Measurements from ENCODE around the gene NDRG4. TPM values are rescaled to one million over a fixed set of nuclear protein-coding genes. Genes with fewer than 3 reads are reported as not detected.

NDRG4 gene
- total and polyA plus RNA-seq, 2 donors (not counting 3 experiments of a cell fraction or from before 2014, with no cell fraction given), result 35.8 to 74.3 TPM

DNA sequence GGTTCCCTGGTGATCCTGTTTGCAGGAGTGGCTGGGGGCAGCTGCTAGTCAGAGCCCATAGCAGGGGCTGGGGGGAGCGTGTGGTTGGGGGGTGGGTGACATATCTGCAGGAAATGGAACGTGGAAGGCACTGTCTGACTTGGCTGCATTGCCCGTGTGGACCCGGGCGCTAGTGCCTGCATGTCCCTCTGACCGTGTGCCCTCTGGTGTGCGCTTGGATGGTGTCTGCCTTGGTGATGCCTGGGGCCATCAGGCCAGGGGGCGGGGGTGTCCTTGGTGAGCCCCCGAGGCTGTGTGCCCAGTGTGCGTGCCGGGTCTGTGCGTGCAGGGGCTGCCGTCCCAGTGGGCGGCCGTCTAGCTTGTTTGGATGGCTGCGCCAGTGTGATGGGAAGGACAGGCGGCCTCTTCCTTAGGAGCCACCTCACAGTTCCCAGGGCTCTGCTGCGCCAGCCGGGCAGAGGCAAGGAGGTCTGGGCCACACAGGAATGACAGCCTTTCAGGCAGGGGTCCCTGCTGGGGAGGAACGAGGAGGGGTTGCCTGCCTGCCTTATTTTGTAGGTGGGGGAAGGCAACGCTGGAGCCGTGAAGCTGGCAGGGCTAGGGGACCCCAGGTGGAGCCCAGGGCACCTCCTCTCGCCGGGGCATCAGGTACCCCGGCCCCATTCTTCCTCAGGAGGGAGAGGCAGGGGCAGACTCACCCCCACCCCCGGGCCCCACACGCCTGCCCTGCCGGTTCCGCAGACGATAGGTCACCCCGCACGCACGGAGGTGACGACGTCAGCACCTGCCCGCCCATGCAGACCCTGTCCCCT is 693 bp downstream of the NDRG4 start:
- no peaks in the 10 kb centered on the region for H4K20me1 ChIP-seq (replicated peaks; ENCODE audit: control insufficient read depth, extremely low read depth, insufficient read depth, low read length)
- no peak overlapping the region for H3K27ac ChIP-seq (ENCODE audit: insufficient read depth, low read depth, low read length)
- H3K36me3 ChIP-seq (ENCODE audit: control insufficient read depth in 2 of 2, extremely low read depth in 1 of 2, insufficient read depth in 2 of 2, low read length in 2 of 2), result peaks cover 0 to 13% of the 10 kb centered on the region in 2 experiments
- dilution Hi-C loops (cut with MboI; ENCODE audit: extremely low pct_ligation_motif_present, low sequenced_read_pairs), result no loop called here
- H3K79me2 ChIP-seq (ENCODE audit: control insufficient read depth, insufficient read depth, low read length), result no peaks in the 10 kb centered on the region
- H3K9ac ChIP-seq (replicated peaks; ENCODE audit: extremely low read depth, insufficient read depth, low read length), result no peak overlapping the region
- H3K4me1 ChIP-seq (ENCODE audit: control insufficient read depth, extremely low read depth, insufficient read depth, low read length), result no peaks in the 10 kb centered on the region
- no peaks in the 10 kb centered on the region for H3K9me3 ChIP-seq (replicated peaks; ENCODE audit: control insufficient read depth, insufficient read depth, low read length)
- peak overlapping the region; percentile 23 for H3K4me2 ChIP-seq (ENCODE audit: insufficient read depth, low read length)
- H2AFZ ChIP-seq (ENCODE audit: low read depth, low read length), result peak overlapping the region; percentile 66
- intact Hi-C loops (cut with micrococcal nuclease), result no loop called here
- no peak for FAIRE-seq
- ChIA-PET POLR2A (no interaction called here), CTCF (interaction anchor here (0.6 to 2.2 kb wide), 10 partner anchors 12 to 1206 kb away, joined by 3 to 13 read pairs (median 4); no protein-coding TSS in a partner anchor)
- BruUV-seq (replicated peaks), result no TSS peak
- DNase-seq (ENCODE audit: low read depth, low spot score), result no peak
- H3K4me3 ChIP-seq (replicated peaks in 1 of 3; ENCODE audit: insufficient read depth in 1 of 3, low read depth in 1 of 3, low read length in 3 of 3), result no peak overlapping the region
- TF ChIP-seq JUN (IDR thresholded peaks at IDR 0.05; ENCODE audit: borderline replicate concordance, insufficient read depth, insufficient read length, low read depth) (no peak), GATA2 (IDR thresholded peaks at IDR 0.05; ENCODE audit: insufficient read depth, insufficient read length, low read depth, low read length) (no peak), POLR2AphosphoS5 (IDR thresholded peaks at IDR 0.05; ENCODE audit: insufficient read depth, low read depth, low read length) (no peak), POLR2A (IDR thresholded peaks at IDR 0.05; ENCODE audit: low read depth, low read length) (no peak), EZH2 (IDR thresholded peaks at IDR 0.05; ENCODE audit: borderline replicate concordance, low read depth, low read length, severe bottlenecking) (no peak), MYC (IDR thresholded peaks at IDR 0.05; ENCODE audit: low read depth, low read length) (no peak), FOS (IDR thresholded peaks at IDR 0.05; ENCODE audit: borderline replicate concordance, insufficient read depth, low read length) (no peak)
- TF ChIP-seq, protein P1, sequence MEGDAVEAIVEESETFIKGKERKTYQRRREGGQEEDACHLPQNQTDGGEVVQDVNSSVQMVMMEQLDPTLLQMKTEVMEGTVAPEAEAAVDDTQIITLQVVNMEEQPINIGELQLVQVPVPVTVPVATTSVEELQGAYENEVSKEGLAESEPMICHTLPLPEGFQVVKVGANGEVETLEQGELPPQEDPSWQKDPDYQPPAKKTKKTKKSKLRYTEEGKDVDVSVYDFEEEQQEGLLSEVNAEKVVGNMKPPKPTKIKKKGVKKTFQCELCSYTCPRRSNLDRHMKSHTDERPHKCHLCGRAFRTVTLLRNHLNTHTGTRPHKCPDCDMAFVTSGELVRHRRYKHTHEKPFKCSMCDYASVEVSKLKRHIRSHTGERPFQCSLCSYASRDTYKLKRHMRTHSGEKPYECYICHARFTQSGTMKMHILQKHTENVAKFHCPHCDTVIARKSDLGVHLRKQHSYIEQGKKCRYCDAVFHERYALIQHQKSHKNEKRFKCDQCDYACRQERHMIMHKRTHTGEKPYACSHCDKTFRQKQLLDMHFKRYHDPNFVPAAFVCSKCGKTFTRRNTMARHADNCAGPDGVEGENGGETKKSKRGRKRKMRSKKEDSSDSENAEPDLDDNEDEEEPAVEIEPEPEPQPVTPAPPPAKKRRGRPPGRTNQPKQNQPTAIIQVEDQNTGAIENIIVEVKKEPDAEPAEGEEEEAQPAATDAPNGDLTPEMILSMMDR (IDR thresholded peaks at IDR 0.05; ENCODE audit: extremely low read depth in 1 of 2, insufficient read depth in 1 of 2, low read depth in 1 of 2, low read length in 2 of 2), result no peak
- TF ChIP-seq, protein P2, sequence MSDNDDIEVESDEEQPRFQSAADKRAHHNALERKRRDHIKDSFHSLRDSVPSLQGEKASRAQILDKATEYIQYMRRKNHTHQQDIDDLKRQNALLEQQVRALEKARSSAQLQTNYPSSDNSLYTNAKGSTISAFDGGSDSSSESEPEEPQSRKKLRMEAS (IDR thresholded peaks at IDR 0.05; ENCODE audit: insufficient read depth, insufficient read length), result no peak
- H3K27me3 ChIP-seq (ENCODE audit: control insufficient read depth in 2 of 2, insufficient read depth in 2 of 2, low read length in 2 of 2), result no peaks in the 10 kb centered on the region
- H3K9me1 ChIP-seq (replicated peaks; ENCODE audit: control insufficient read depth, extremely low read depth, insufficient read depth, low read length), result no peaks in the 10 kb centered on the region

All from endothelial cell of umbilical vein (primary cell).